Measurements from ENCODE around the gene WDCP.

The WDCP gene

GRCh38 chr2:24038786-24039499 is 8.2 kb downstream of the WDCP start:
- TF ChIP-seq, protein P1, sequence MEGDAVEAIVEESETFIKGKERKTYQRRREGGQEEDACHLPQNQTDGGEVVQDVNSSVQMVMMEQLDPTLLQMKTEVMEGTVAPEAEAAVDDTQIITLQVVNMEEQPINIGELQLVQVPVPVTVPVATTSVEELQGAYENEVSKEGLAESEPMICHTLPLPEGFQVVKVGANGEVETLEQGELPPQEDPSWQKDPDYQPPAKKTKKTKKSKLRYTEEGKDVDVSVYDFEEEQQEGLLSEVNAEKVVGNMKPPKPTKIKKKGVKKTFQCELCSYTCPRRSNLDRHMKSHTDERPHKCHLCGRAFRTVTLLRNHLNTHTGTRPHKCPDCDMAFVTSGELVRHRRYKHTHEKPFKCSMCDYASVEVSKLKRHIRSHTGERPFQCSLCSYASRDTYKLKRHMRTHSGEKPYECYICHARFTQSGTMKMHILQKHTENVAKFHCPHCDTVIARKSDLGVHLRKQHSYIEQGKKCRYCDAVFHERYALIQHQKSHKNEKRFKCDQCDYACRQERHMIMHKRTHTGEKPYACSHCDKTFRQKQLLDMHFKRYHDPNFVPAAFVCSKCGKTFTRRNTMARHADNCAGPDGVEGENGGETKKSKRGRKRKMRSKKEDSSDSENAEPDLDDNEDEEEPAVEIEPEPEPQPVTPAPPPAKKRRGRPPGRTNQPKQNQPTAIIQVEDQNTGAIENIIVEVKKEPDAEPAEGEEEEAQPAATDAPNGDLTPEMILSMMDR (IDR thresholded peaks at IDR 0.05; ENCODE audit: low read depth, low read length): no peak

GRCh38 chr2:24026233-24026632 is 21.0 kb downstream of the WDCP start:
- H3K4me3 ChIP-seq (ENCODE audit: low read depth, low read length): no peak overlapping the region
- TF ChIP-seq, protein P1 (IDR thresholded peaks at IDR 0.05; ENCODE audit: low read depth, low read length): no peak

More at GRCh38 chr2:24038786-24039499, 8.2 kb downstream of the WDCP start:
- H3K4me3 ChIP-seq (ENCODE audit: low read depth, low read length): no peak overlapping the region

DNA sequence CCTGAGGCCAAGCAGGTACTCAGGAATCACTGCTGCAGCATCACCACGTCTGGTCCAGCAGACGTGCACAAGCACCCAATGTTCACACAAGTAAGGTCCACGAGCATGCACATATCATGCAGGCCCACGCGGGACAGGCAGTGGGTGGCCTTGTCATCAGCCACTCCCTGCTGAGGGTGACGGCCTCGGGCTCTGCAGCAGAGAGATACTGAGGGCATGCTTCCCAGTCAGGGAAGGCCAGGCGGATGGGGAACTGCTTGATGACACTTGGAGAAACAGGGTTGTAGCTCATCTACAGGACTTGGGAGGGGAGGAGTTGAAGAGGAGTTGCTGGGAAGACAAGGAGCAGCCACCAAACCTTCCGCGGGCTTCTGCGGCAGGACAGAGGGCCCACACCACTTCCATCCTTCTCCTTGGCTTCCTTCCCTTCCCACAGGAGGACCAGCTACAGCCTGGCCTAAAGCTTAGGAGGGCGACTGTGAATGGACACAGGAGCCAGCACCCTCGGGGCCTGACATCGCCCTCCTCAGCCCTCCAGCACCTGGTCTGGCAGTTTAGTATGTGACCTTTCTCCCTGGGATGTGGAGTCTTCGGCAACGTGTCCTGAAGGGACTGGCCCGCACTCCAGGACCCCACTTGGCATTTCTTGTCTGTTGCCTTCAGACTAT is 22.1 kb downstream of the WDCP start:
- no peak overlapping the region for H3K4me3 ChIP-seq (ENCODE audit: low read depth, low read length)
- TF ChIP-seq, protein P1 (IDR thresholded peaks at IDR 0.05; ENCODE audit: low read depth, low read length): no peak

- TF ChIP-seq, protein P1 (IDR thresholded peaks at IDR 0.05; ENCODE audit: low read depth, low read length): no peak
- H3K4me3 ChIP-seq (ENCODE audit: low read depth, low read length): no peak overlapping the region
These were observed 23.2 kb downstream of the WDCP start for GRCh38 chr2:24024018-24024417.

DNA sequence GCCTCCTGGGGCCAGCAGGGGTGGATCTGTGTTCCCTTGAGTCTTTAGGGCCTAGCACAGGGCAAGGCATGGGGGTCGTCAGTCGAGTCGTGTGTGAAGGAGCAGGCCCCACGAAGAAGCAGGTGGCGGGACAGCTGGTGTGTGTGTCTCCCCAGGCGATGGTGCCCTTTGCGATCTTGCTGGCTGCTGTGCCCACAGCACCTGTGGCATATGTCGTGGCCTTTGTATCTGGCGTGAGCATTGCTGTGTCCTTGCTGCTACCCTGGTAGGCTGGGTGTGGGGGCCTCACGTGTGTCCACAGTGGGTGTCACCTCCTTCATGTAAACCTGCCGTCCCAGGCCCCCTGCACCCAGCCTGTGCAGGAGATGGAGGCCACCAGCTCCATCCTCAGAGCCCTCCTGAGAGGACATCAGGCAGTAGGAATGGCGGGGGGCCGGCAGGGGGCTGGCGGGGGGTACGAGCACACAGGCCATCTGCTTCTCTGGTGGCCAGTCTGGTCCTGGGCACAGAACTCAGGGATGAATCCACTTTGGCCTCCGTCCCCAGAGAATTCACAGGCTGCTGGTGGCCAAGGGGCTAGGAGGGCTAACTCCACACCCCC is 24.1 kb downstream of the WDCP start:
- TF ChIP-seq, protein P1 (IDR thresholded peaks at IDR 0.05; ENCODE audit: low read depth, low read length): no peak
- H3K4me3 ChIP-seq (ENCODE audit: low read depth, low read length): no peak overlapping the region

GRCh38 chr2:24022324-24022974 is 24.7 kb downstream of the WDCP start:
- TF ChIP-seq, protein P1 (IDR thresholded peaks at IDR 0.05; ENCODE audit: low read depth, low read length): no peak
- no peak overlapping the region for H3K4me3 ChIP-seq (ENCODE audit: low read depth, low read length)

All from WI38 (cell line).